HCT116 (cell line): ENCODE measurements around the gene BCAR3. TPM values are rescaled to one million over a fixed set of nuclear protein-coding genes. Genes with fewer than 3 reads are reported as not detected.

Experiments used
- ATAC-seq: fragments of 200-7000 bp; cut with Tn5 transposase; 2 replicates; pipeline ENCODE4 v1.9.1; 2020; ENCODE audit warnings: mild to moderate bottlenecking, moderate library complexity
- BruUV-seq: library from RNA; stranded (reverse); fragments of 400-500 nt; replicated peaks from 2 replicates; lab custom pipeline; 2021; lab: Mats Ljungman, UMichigan
- CTCF ChIA-PET: fragments of 300-600 bp; sonication (Branson Sonifier 250); formaldehyde crosslinking; loops from one replicate; lab custom pipeline; 2021; ENCODE audit warnings: antibody characterized with exemption; lab: Charles Lee
- POLR2A ChIA-PET: fragments of 300-600, 350-600 bp; sonication (Branson Sonifier 250); formaldehyde crosslinking; loops from one replicate; lab custom pipeline; 2021; ENCODE audit warnings: antibody characterized with exemption; lab: Charles Lee
- RAD21 ChIA-PET, 2 experiments: fragments of 300-600 bp; sonication (Branson Sonifier 250); formaldehyde crosslinking; loops; one replicate each; lab custom pipeline; 2023; ENCODE audit warnings: low total read pairs in 2 of 2; ENCODE audit not compliant: uncharacterized antibody in 2 of 2, unreplicated experiment in 2 of 2, low non-redundant PET in 1 of 2; lab: Charles Lee
- DNase-seq: peaks from one replicate; pipeline ENCODE4 v3.0.0-alpha.2; 2010; ENCODE audit warnings: low read depth, low spot score
- H2AFZ ChIP-seq: fragments of 200-600 bp; shearing (Covaris generic), sonication (generic); 2 replicates; pipeline ENCODE4 v1.6.1; 2017; ENCODE audit warnings: low read depth, mixed run types, mixed read lengths, antibody characterized with exemption, low read length; ENCODE audit not compliant: poor library complexity, severe bottlenecking
- H3K27ac ChIP-seq: 2 replicates; pipeline ENCODE4 v1.5.1; 2012; ENCODE audit warnings: low read depth, low read length
- H3K27me3 ChIP-seq: fragments of 200-600 bp; sonication (generic); 2 replicates; pipeline ENCODE4 v1.6.1; 2016; ENCODE audit warnings: mixed run types, low read length, mixed read lengths; ENCODE audit not compliant: insufficient read depth
- H3K36me3 ChIP-seq, 2 experiments: fragments of 200-500 bp in 1 of 2; fragments of 200-600 bp in 1 of 2; sonication (Bioruptor generic) in 1 of 2; sonication (generic) in 1 of 2; 2 replicates each; pipeline versions ENCODE4 v1.5.1 to v1.6.1; 2014 to 2016; ENCODE audit warnings: low read length in 2 of 2, inconsistent platforms in 1 of 2, mixed read lengths in 1 of 2, mixed run types in 1 of 2; ENCODE audit not compliant: insufficient read depth in 2 of 2, control insufficient read depth in 1 of 2
- H3K4me1 ChIP-seq, 2 experiments: fragments of 200-600 bp in 1 of 2; sonication (generic) in 1 of 2; 2 replicates each; pipeline versions ENCODE4 v1.5.1 to v1.6.1; 2012 to 2017; ENCODE audit warnings: low read length in 2 of 2, inconsistent platforms in 1 of 2, mild to moderate bottlenecking in 1 of 2, mixed read lengths in 1 of 2, mixed run types in 1 of 2, moderate library complexity in 1 of 2; ENCODE audit not compliant: insufficient read depth in 2 of 2, control insufficient read depth in 1 of 2
- H3K4me2 ChIP-seq: fragments of 200-600 bp; sonication (generic); 2 replicates; pipeline ENCODE4 v1.6.1; 2017; ENCODE audit warnings: mixed run types, low read length, mixed read lengths
- H3K4me3 ChIP-seq, 2 experiments: fragments of 200-600 bp in 1 of 2; sonication (generic) in 1 of 2; replicated peaks in 1 of 2; 2 replicates each; pipeline ENCODE4 v1.5.1; 2011 to 2016; ENCODE audit warnings: low read length in 2 of 2, control low read depth in 1 of 2, low read depth in 1 of 2, mild to moderate bottlenecking in 1 of 2, mixed read lengths in 1 of 2, mixed run types in 1 of 2
- H3K79me2 ChIP-seq: fragments of 200-600 bp; sonication (generic); 2 replicates; pipeline ENCODE4 v1.6.1; 2017; ENCODE audit warnings: mild to moderate bottlenecking, mixed run types, low read length, moderate library complexity, mixed read lengths; ENCODE audit not compliant: insufficient read depth
- H3K9ac ChIP-seq: fragments of 200-600 bp; sonication (generic); 2 replicates; pipeline ENCODE4 v1.6.1; 2016; ENCODE audit warnings: low read length, mixed read lengths
- H3K9me2 ChIP-seq: fragments of 200-600 bp; sonication (generic), shearing (Covaris generic); 2 replicates; pipeline ENCODE4 v1.6.1; 2017; ENCODE audit warnings: mixed run types, mild to moderate bottlenecking, moderate library complexity; ENCODE audit not compliant: insufficient read depth
- H3K9me3 ChIP-seq, 2 experiments: fragments of 200-500 bp in 1 of 2; fragments of 200-600 bp in 1 of 2; sonication (Bioruptor generic) in 1 of 2; sonication (generic) in 1 of 2; 2 replicates each; pipeline ENCODE4 v1.6.1; 2014 to 2017; ENCODE audit warnings: low read length in 2 of 2, mixed read lengths in 2 of 2, inconsistent platforms in 1 of 2, low read depth in 1 of 2, mild to moderate bottlenecking in 1 of 2, mixed run types in 1 of 2, moderate library complexity in 1 of 2; ENCODE audit not compliant: control insufficient read depth in 1 of 2, insufficient read depth in 1 of 2
- H4K20me1 ChIP-seq: fragments of 200-600 bp; sonication (generic), shearing (Covaris generic); 2 replicates; pipeline ENCODE4 v1.6.1; 2017; ENCODE audit warnings: mixed run types, mild to moderate bottlenecking, moderate library complexity; ENCODE audit not compliant: insufficient read depth
- CTCF ChIP-seq, 3 experiments: fragments of 200-600 bp in 1 of 3; sonication (generic) in 1 of 3; IDR thresholded peaks in 2 of 3; conservative IDR thresholded peaks in 1 of 3; 2 replicates each; pipeline ENCODE4 v1.5.1; 2012 to 2017; ENCODE audit warnings: low read depth in 2 of 3, low read length in 2 of 3, antibody characterized with exemption in 1 of 3, borderline replicate concordance in 1 of 3, control low read depth in 1 of 3, mild to moderate bottlenecking in 1 of 3, mixed read lengths in 1 of 3, mixed run types in 1 of 3, moderate library complexity in 1 of 3; ENCODE audit not compliant: insufficient read depth in 1 of 3
- RAD21 ChIP-seq: IDR thresholded peaks from 2 replicates; pipeline ENCODE4 v1.6.1; 2012; ENCODE audit warnings: low read depth, mild to moderate bottlenecking
- ZNF274 ChIP-seq: fragments of 200-500 bp; sonication (Bioruptor generic); IDR thresholded peaks from 2 replicates; pipeline ENCODE4 v1.6.1; 2014; ENCODE audit warnings: mild to moderate bottlenecking, low read depth, low read length, inconsistent platforms
- intact Hi-C: fragments of 100-400 bp; cut with micrococcal nuclease; formaldehyde crosslinking; loops from 2 replicates; pipeline ENCODE4 v1.10.0; 2022
- total RNA-seq: library from RNA; stranded (reverse); gene quantifications from one replicate; pipeline ENCODE4 v1.2.1, GENCODE V29; 2021; ENCODE audit not compliant: unreplicated experiment

Gene BCAR3
- total RNA-seq, 1 experiment from 2014 or later: 24.5 TPM

- no peaks in the 10 kb centered on the region for H3K27me3 ChIP-seq
Measured at GRCh38 chr1:93619507-93620171, 62.0 kb downstream of the BCAR3 start.

More at GRCh38 chr1:93619507-93620171, 62.0 kb downstream of the BCAR3 start:
- BruUV-seq: no TSS peak
- ChIA-PET RAD21 (interaction anchor here in 1 of 2 experiments (1.1 kb wide), 1 partner anchor 224 kb away, joined by 3 read pairs; no protein-coding TSS in a partner anchor), CTCF (interaction anchor here (1.1 to 1.7 kb wide), 3 partner anchors 10 to 315 kb away, joined by 3 to 11 read pairs (median 10); no protein-coding TSS in a partner anchor), POLR2A (no interaction called here)
- Histone ChIP-seq H3K4me1 (peaks cover 70 to 98% of the 10 kb centered on the region in 2 experiments), H3K9me3 (no peaks in the 10 kb centered on the region), H2AFZ (no peak overlapping the region), H3K9me2 (no peaks in the 10 kb centered on the region), H4K20me1 (peaks cover 5% of the 10 kb centered on the region; the same call in 1 of the 2 replicates), H3K36me3 (no peaks in the 10 kb centered on the region; a peak in 1 of 4 replicates), H3K79me2 (peaks cover 98% of the 10 kb centered on the region), H3K4me3 (no peak overlapping the region), H3K9ac (no peak overlapping the region), H3K4me2 (no peak overlapping the region), H3K27ac (no peak overlapping the region)
- ATAC-seq (no peak), DNase-seq (no peak)
- intact Hi-C loops: no loop called here
- TF ChIP-seq CTCF (IDR thresholded peaks at IDR 0.05 in 2 of 3, conservative IDR thresholded peaks at IDR 0.05 in 1 of 3; ENCODE audit: borderline replicate concordance in 1 of 3, insufficient read depth in 1 of 3, low read depth in 2 of 3, low read length in 2 of 3) (peak; percentile 12 to 35 (median 32); a peak in 4 of 6 replicates), ZNF274 (no peak), RAD21 (peak; percentile 34; the same call in 1 of the 2 replicates)
